CD4-positive, alpha-beta memory T cell (primary cell): Measurements from ENCODE around the gene GPR45. TPM values are rescaled to one million over a fixed set of nuclear protein-coding genes. Genes with fewer than 3 reads are reported as not detected.

Source experiments
- CTCF ChIA-PET: fragments of 350-600 bp; sonication (Branson Sonifier 250); formaldehyde crosslinking; loops from one replicate; lab custom pipeline; 2021; ENCODE audit warnings: inconsistent platforms; ENCODE audit not compliant: partially characterized antibody; lab: Charles Lee
- POLR2A ChIA-PET: fragments of 350-600 bp; sonication (Branson Sonifier 250); formaldehyde crosslinking; loops from one replicate; lab custom pipeline; 2021; ENCODE audit not compliant: partially characterized antibody; lab: Charles Lee
- DNase-seq, 5 donors: peaks; one replicate each; pipeline versions ENCODE4 v3.0.0 to v3.0.0-alpha.2; 2020 to 2022; ENCODE audit warnings: mixed read lengths in 1 of 5
- H3K27ac ChIP-seq: one replicate; pipeline ENCODE4 v1.7.0; 2013; ENCODE audit warnings: low read depth, low read length
- H3K27me3 ChIP-seq: 2 replicates; pipeline ENCODE4 v1.7.0; 2013; ENCODE audit warnings: mild to moderate bottlenecking, low read length, moderate library complexity; ENCODE audit not compliant: insufficient read depth
- H3K36me3 ChIP-seq: 2 replicates; pipeline ENCODE4 v1.7.0; 2013; ENCODE audit warnings: mild to moderate bottlenecking, low read length, moderate library complexity; ENCODE audit not compliant: insufficient read depth
- H3K4me1 ChIP-seq: 2 replicates; pipeline ENCODE4 v1.7.0; 2013; ENCODE audit warnings: mild to moderate bottlenecking, low read length, moderate library complexity; ENCODE audit not compliant: insufficient read depth
- H3K4me3 ChIP-seq, 2 donors: one replicate each; pipeline ENCODE4 v1.7.0; 2013; ENCODE audit warnings: low read length in 2 of 2, mild to moderate bottlenecking in 1 of 2
- H3K9me3 ChIP-seq, 2 donors: one replicate each; pipeline ENCODE4 v1.7.0; 2013; ENCODE audit warnings: low read length in 2 of 2, control low read depth in 1 of 2; ENCODE audit not compliant: control insufficient read depth in 1 of 2
- H3K27ac Mint-ChIP-seq, 7 donors: one replicate each; pipeline ENCODE4 v1.8.0; 2020 to 2021; ENCODE audit warnings: mixed read lengths in 7 of 7, mild to moderate bottlenecking in 6 of 7, inconsistent platforms in 3 of 7, moderate library complexity in 3 of 7
- H3K27me3 Mint-ChIP-seq, 2 donors: one replicate each; pipeline ENCODE4 v1.8.0; 2020 to 2021; ENCODE audit warnings: mixed read lengths in 2 of 2
- H3K36me3 Mint-ChIP-seq, 2 donors: one replicate each; pipeline ENCODE4 v1.8.0; 2020 to 2021; ENCODE audit warnings: mixed read lengths in 2 of 2, inconsistent platforms in 1 of 2, mild to moderate bottlenecking in 1 of 2
- H3K4me1 Mint-ChIP-seq, 4 donors: one replicate each; pipeline ENCODE4 v1.8.0; 2020 to 2021; ENCODE audit warnings: mixed read lengths in 4 of 4, mild to moderate bottlenecking in 1 of 4
- H3K4me3 Mint-ChIP-seq, 8 donors: one replicate each; pipeline ENCODE4 v1.8.0; 2020 to 2021; ENCODE audit warnings: mixed read lengths in 8 of 8, mild to moderate bottlenecking in 7 of 8, moderate library complexity in 6 of 8, inconsistent platforms in 3 of 8
- H3K9me3 Mint-ChIP-seq, 8 donors: one replicate each; pipeline ENCODE4 v1.8.0; 2020 to 2021; ENCODE audit warnings: mixed read lengths in 8 of 8, mild to moderate bottlenecking in 5 of 8, inconsistent platforms in 3 of 8, moderate library complexity in 1 of 8
- intact Hi-C: fragments of 100-400 bp; cut with micrococcal nuclease; formaldehyde crosslinking; loops from one replicate; pipeline ENCODE4 v1.15.1; 2023
- polyA plus RNA-seq, 2 donors: library from polyadenylated mRNA; unstranded; fragments of 300-500 nt; fragmentation: Illumina TruSeq; gene quantifications; one replicate each; pipeline ENCODE4 v1.2.3, GENCODE V29; 2021
- total RNA-seq, 2 experiments: library from RNA; stranded (reverse); gene quantifications; one replicate each; pipeline ENCODE4 v1.2.3, GENCODE V29; 2021

Gene GPR45
- total and polyA plus RNA-seq, 4 experiments from 2014 or later: not detected

DNA sequence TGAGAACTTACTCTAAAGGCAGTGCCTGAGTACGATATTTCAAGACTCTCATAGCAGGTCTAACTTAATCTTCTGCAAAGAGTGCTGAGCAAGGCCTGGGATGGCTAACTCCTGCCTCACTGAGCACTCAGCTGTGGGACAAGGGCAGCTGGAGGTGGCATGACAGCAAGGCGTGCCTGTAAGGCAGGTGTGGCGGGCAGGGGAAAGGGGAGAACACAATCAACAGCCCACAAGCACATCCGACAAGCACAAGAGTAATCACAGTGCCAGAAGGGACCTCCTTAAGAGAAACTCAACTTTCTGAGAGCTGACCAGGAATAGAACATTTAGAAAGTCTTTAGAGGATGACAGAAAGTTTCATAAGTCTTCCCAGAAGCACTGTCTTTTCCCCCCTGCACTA lies 42.0 kb downstream of the GPR45 start:
- H3K27me3 ChIP-seq: no peaks in the 10 kb centered on the region
- no peak overlapping the region for H3K4me3 ChIP-seq
- H3K27ac Mint-ChIP-seq: peak overlapping the region in 1 of 7 donors; percentile 11
- ChIA-PET CTCF (no interaction called here), POLR2A (no interaction called here)
- peaks cover 0 to 2% (median 0%) of the 10 kb centered on the region in 8 donors for H3K9me3 Mint-ChIP-seq
- H3K9me3 ChIP-seq: no peaks in the 10 kb centered on the region
- H3K4me3 Mint-ChIP-seq: no peak overlapping the region
- peaks cover 60 to 91% of the 10 kb centered on the region in 2 donors for H3K36me3 Mint-ChIP-seq
- intact Hi-C loops: no loop called here
- H3K27ac ChIP-seq: no peak overlapping the region
- peaks cover 59% of the 10 kb centered on the region for H3K36me3 ChIP-seq
- H3K4me1 Mint-ChIP-seq: peaks cover 0 to 2% (median 0%) of the 10 kb centered on the region in 4 donors
- no peak for DNase-seq
- H3K4me1 ChIP-seq: no peaks in the 10 kb centered on the region
- H3K27me3 Mint-ChIP-seq: no peaks in the 10 kb centered on the region

DNA sequence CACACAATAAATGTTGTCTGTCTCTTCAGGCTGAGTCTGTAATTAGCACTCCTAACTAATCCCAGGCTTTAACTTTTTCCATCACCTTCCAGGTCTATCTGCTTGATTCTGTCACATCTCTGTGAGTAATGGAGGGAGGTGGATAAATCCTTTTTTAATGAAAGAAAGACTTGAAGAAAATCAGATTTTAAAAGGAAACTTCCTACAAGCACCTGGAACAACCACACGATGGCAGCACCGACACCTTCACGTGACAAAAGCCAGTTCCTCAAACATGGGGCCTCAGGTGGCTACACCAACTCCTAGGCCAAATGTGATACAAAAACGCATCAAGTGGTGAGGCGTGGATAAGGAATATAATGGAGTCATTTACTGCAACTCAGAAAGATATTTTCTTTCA lies 46.1 kb downstream of the GPR45 start:
- Mint-ChIP-seq H3K27me3 (no peaks in the 10 kb centered on the region), H3K4me3 (no peak overlapping the region), H3K9me3 (no peaks in the 10 kb centered on the region), H3K36me3 (peaks cover 64 to 85% of the 10 kb centered on the region in 2 donors), H3K4me1 (peaks cover 0 to 1% (median 0%) of the 10 kb centered on the region in 4 donors), H3K27ac (peak overlapping the region in 1 of 7 donors; percentile 80)
- POLR2A ChIA-PET: interaction anchor here (0.6 kb wide), 1 partner anchor 9 kb away, joined by 3 read pairs; no protein-coding TSS in a partner anchor
- H3K4me1 ChIP-seq: no peaks in the 10 kb centered on the region
- CTCF ChIA-PET: interaction anchor here (1.2 kb wide), 1 partner anchor 14 kb away, joined by 3 read pairs; no protein-coding TSS in a partner anchor
- H3K36me3 ChIP-seq: peaks cover 36% of the 10 kb centered on the region
- no peak overlapping the region for H3K4me3 ChIP-seq
- H3K27me3 ChIP-seq: no peaks in the 10 kb centered on the region
- no peaks in the 10 kb centered on the region for H3K9me3 ChIP-seq
- no peak overlapping the region for H3K27ac ChIP-seq
- intact Hi-C loops: no loop called here
- DNase-seq: peak in 4 of 5 donors; percentile 4 to 33 (median 8)

DNA sequence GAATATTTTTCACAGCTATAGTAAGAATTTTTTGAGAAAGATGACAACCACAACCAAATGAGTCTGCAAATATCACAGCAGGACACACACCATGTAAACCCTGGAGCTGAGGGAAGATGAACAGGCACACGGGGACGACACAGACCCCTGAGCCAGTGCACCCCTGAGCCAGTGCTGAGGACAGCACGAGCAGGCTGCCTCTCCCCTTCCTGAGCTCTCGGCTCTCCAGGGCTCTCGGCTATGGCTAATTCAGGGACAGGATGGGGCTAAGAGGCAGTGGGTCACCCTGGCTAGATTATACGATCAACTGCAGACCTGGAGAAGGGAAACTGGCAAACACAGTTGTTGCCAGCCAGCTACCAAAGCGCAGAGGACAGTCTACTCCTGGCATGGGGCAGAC lies 46.6 kb downstream of the GPR45 start:
- Histone ChIP-seq H3K27ac (no peak overlapping the region), H3K27me3 (no peaks in the 10 kb centered on the region), H3K4me1 (no peaks in the 10 kb centered on the region), H3K4me3 (no peak overlapping the region), H3K9me3 (no peaks in the 10 kb centered on the region), H3K36me3 (peaks cover 36% of the 10 kb centered on the region)
- intact Hi-C loops: no loop called here
- Mint-ChIP-seq H3K36me3 (peaks cover 63 to 84% of the 10 kb centered on the region in 2 donors), H3K9me3 (no peaks in the 10 kb centered on the region), H3K4me3 (no peak overlapping the region), H3K27ac (peak overlapping the region in 1 of 7 donors; percentile 31), H3K27me3 (no peaks in the 10 kb centered on the region), H3K4me1 (peaks cover 0 to 1% (median 0%) of the 10 kb centered on the region in 4 donors)
- CTCF ChIA-PET: interaction anchor here (1.2 kb wide), 1 partner anchor 14 kb away, joined by 3 read pairs; no protein-coding TSS in a partner anchor
- DNase-seq: peak in 1 of 5 donors; percentile 21
- POLR2A ChIA-PET: interaction anchor here (0.6 kb wide), 1 partner anchor 9 kb away, joined by 3 read pairs; no protein-coding TSS in a partner anchor

DNA sequence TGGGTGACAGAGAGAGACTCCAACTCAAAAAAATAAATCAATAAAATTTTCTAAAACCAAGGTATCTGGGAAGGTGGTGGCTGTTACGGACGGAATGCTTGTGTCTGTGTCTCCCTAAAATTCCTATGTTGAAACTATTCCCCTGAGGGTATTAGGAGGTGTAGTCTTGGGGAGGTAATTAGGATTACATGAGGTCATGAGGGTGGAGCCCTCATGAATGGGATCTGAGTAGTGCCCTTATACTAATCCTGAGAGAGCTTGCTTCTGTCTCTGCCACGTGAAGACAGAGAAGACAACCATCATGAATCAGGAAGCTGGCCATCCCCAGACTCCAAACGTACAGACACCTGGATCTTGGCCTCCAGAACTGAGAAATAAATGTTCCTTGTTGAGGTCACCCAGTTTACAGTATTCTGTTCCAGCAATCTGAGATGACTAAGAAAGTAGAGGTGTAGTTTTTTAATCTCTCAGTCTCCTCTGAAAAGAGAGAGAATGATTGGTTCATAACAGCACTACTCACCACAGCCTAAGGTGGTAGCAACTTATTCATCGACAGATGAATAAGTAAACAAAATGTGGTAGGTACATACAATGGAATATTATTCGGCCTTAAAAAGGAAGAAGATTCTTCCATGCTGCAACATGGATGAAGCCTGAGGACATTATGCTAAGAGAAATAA lies 49.6 kb downstream of the GPR45 start:
- no peaks in the 10 kb centered on the region for H3K27me3 ChIP-seq
- peaks cover 38% of the 10 kb centered on the region for H3K36me3 ChIP-seq
- Mint-ChIP-seq H3K4me1 (peaks cover 0 to 2% (median under 1%) of the 10 kb centered on the region in 4 donors), H3K36me3 (peaks cover 57 to 80% of the 10 kb centered on the region in 2 donors), H3K4me3 (no peak overlapping the region), H3K9me3 (no peaks in the 10 kb centered on the region), H3K27ac (no peak overlapping the region), H3K27me3 (no peaks in the 10 kb centered on the region)
- no peak for DNase-seq
- no peaks in the 10 kb centered on the region for H3K4me1 ChIP-seq
- no peak overlapping the region for H3K27ac ChIP-seq
- no peak overlapping the region for H3K4me3 ChIP-seq
- CTCF ChIA-PET: no interaction called here
- no peaks in the 10 kb centered on the region for H3K9me3 ChIP-seq
- POLR2A ChIA-PET: no interaction called here
- intact Hi-C loops: no loop called here

DNA sequence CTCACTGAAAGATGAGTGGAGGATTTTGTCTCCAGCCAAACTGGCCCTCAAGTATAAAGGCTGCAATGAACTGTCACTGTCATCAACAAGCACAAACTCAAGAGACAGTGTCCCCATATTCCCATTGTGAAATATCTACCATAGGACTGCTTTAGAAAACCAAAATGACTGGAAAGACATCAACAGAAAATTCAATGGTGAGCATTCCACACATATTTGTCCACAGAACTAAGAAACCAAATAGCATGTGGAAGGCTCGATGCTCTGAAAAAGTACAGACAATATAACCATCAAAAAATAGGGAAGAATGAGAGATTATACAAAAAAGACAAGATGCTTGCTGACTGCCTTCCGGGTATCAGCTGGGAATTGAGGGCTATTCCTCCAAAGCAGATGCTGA lies 50.4 kb downstream of the GPR45 start:
- no peak for DNase-seq
- H3K27me3 Mint-ChIP-seq: no peaks in the 10 kb centered on the region
- H3K36me3 Mint-ChIP-seq: peaks cover 60 to 77% of the 10 kb centered on the region in 2 donors
- peak overlapping the region in 1 of 7 donors; percentile 54 for H3K27ac Mint-ChIP-seq
- H3K4me1 Mint-ChIP-seq: peaks cover 0 to 2% (median under 1%) of the 10 kb centered on the region in 4 donors
- no peaks in the 10 kb centered on the region for H3K9me3 ChIP-seq
- POLR2A ChIA-PET: no interaction called here
- H3K4me3 Mint-ChIP-seq: no peak overlapping the region
- H3K9me3 Mint-ChIP-seq: no peaks in the 10 kb centered on the region
- H3K4me3 ChIP-seq: no peak overlapping the region
- no peaks in the 10 kb centered on the region for H3K4me1 ChIP-seq
- H3K27me3 ChIP-seq: no peaks in the 10 kb centered on the region
- peaks cover 42% of the 10 kb centered on the region for H3K36me3 ChIP-seq
- intact Hi-C loops: no loop called here
- CTCF ChIA-PET: no interaction called here
- H3K27ac ChIP-seq: no peak overlapping the region

Other genes with a start within 250 kb of the GPR45 start
- 10 to 100 TPM; 20.8 to 22.0 TPM for gene MRPS9, start 203.7 kb upstream of the GPR45 start, total RNA-seq
- gene MRPS9, start 203.7 kb upstream of the GPR45 start, polyA plus RNA-seq: 10 to 100 TPM; 20.1 to 31.0 TPM
- 10 to 100 TPM; 20.6 to 21.0 TPM for gene TGFBRAP1, start 88.0 kb downstream of the GPR45 start, total RNA-seq
- gene TGFBRAP1, start 88.0 kb downstream of the GPR45 start, polyA plus RNA-seq: 10 to 100 TPM; 19.9 to 27.4 TPM
- gene C2orf49, start 95.8 kb downstream of the GPR45 start, total RNA-seq: 10 to 100 TPM; 29.5 to 29.9 TPM
- 10 to 100 TPM in 1 of 2 donors, 1 to 10 TPM in 1; 8.7 to 10.9 TPM for gene C2orf49, start 95.8 kb downstream of the GPR45 start, polyA plus RNA-seq
- under 1 TPM; 0.23 to 0.33 TPM for gene FHL2, start 157.3 kb downstream of the GPR45 start, total RNA-seq
- gene FHL2, start 157.3 kb downstream of the GPR45 start, polyA plus RNA-seq: under 1 TPM in 1 of 2 donors, not detected in 1; 0.87 TPM